ENCODE measurements around the gene HJURP. TPM values are rescaled to one million over a fixed set of nuclear protein-coding genes. Genes with fewer than 3 reads are reported as not detected.

Gene HJURP
- polyA plus RNA-seq, 1 experiment, result 12.2 TPM

DNA sequence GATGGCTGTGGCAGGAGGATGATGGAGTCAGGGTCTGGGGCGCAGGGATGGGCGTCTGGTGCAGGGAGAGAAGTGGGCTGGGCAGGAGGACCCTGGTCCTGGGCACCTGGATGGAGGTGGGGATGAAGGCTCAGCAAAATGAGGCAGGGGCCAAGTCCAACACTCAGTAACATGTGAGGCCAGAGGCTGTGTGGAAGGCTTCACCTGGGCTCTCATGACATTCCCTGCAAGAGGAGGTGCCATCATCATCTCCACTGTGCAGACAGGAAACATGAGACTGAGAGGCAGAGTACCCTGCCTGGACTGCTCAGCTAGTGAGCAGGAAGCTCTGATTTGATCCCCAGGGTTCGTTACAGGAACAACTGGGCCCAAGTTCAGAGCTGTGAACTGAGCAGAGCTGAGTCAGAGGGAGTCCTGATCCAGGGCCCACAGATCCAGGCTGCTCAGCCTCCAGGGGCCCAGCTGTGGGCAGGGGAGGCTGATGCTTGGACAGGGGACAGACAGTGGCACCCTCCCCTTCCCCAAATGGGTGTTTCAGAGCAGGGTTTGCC, 36.9 kb downstream of the HJURP start:
- POLR2A ChIA-PET, result no interaction called here
- Histone ChIP-seq H3K27me3 (ENCODE audit: control insufficient read depth, insufficient read depth, low read length) (peaks cover 6% of the 10 kb centered on the region), H3K4me3 (ENCODE audit: low read depth, low read length) (no peak overlapping the region), H3K27ac (ENCODE audit: low read depth, low read length) (no peak overlapping the region), H3K9me3 (ENCODE audit: control insufficient read depth, insufficient read depth, low read length) (no peaks in the 10 kb centered on the region; the same call in 1 of the 2 replicates)
- TF ChIP-seq, protein P1, sequence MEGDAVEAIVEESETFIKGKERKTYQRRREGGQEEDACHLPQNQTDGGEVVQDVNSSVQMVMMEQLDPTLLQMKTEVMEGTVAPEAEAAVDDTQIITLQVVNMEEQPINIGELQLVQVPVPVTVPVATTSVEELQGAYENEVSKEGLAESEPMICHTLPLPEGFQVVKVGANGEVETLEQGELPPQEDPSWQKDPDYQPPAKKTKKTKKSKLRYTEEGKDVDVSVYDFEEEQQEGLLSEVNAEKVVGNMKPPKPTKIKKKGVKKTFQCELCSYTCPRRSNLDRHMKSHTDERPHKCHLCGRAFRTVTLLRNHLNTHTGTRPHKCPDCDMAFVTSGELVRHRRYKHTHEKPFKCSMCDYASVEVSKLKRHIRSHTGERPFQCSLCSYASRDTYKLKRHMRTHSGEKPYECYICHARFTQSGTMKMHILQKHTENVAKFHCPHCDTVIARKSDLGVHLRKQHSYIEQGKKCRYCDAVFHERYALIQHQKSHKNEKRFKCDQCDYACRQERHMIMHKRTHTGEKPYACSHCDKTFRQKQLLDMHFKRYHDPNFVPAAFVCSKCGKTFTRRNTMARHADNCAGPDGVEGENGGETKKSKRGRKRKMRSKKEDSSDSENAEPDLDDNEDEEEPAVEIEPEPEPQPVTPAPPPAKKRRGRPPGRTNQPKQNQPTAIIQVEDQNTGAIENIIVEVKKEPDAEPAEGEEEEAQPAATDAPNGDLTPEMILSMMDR (IDR thresholded peaks at IDR 0.05; ENCODE audit: low read depth, low read length), result no peak
- DNase-seq (ENCODE audit: low read depth, low spot score), result no peak
- CTCF ChIA-PET, result no interaction called here

DNA sequence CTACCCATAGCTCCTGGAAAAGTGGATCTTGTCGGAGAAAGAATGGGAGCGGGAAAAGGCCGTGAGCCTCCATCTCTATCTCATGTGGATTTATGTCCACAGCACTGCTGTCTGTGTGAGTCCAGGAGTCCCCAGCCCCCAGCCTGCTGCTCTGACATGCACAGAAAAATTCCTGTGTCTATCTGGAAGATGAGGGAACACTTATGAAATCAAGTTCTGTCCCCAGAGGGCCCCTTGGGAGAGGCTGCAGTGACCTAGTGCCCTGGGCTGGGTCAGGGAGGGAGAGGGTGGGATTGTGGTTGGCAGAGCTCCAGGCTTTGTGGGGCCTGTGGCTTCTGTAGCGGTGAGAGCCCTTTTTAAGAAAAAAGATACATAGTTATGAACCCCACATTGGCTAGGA, 37.6 kb downstream of the HJURP start:
- ChIA-PET POLR2A (no interaction called here), CTCF (interaction anchor here (0.6 kb wide), 1 partner anchor 16 kb away, joined by 3 read pairs; no protein-coding TSS in a partner anchor)

DNA sequence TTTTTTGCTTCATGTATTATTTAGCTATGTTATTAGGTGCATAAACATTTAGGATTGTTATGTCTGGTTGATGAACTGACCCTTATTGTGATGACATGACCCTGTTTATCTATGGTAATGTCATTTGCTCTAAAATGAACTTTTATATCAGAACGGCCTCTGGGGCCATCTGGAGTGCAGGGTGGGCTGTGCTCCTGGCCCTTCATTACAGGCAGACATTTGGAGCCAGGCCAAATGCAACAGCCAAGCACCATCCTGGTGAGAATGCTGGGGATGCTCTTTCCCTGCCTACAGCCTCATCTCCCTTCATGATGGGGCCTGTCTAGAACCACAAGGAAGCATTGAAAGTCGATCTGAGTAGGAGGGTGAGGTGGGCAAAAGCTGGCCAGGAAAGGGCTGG, 38.0 kb downstream of the HJURP start:
- TF ChIP-seq, protein P1 (IDR thresholded peaks at IDR 0.05; ENCODE audit: low read depth, low read length), result no peak
- peaks cover 2% of the 10 kb centered on the region for H3K27me3 ChIP-seq (ENCODE audit: control insufficient read depth, insufficient read depth, low read length)
- CTCF ChIA-PET, result interaction anchor here (0.6 kb wide), 1 partner anchor 16 kb away, joined by 3 read pairs; no protein-coding TSS in a partner anchor
- H3K4me3 ChIP-seq (ENCODE audit: low read depth, low read length), result no peak overlapping the region
- H3K9me3 ChIP-seq (ENCODE audit: control insufficient read depth, insufficient read depth, low read length), result no peaks in the 10 kb centered on the region; the same call in 1 of the 2 replicates
- H3K27ac ChIP-seq (ENCODE audit: low read depth, low read length), result no peak overlapping the region
- POLR2A ChIA-PET, result no interaction called here
- DNase-seq (ENCODE audit: low read depth, low spot score), result no peak

More for the DNA sequence above, 37.6 kb downstream of the HJURP start:
- TF ChIP-seq, protein P1 (IDR thresholded peaks at IDR 0.05; ENCODE audit: low read depth, low read length), result no peak
- Histone ChIP-seq H3K9me3 (ENCODE audit: control insufficient read depth, insufficient read depth, low read length) (no peaks in the 10 kb centered on the region; the same call in 1 of the 2 replicates), H3K4me3 (ENCODE audit: low read depth, low read length) (no peak overlapping the region), H3K27me3 (ENCODE audit: control insufficient read depth, insufficient read depth, low read length) (peaks cover 2% of the 10 kb centered on the region), H3K27ac (ENCODE audit: low read depth, low read length) (no peak overlapping the region)
- DNase-seq (ENCODE audit: low read depth, low spot score), result no peak

DNA sequence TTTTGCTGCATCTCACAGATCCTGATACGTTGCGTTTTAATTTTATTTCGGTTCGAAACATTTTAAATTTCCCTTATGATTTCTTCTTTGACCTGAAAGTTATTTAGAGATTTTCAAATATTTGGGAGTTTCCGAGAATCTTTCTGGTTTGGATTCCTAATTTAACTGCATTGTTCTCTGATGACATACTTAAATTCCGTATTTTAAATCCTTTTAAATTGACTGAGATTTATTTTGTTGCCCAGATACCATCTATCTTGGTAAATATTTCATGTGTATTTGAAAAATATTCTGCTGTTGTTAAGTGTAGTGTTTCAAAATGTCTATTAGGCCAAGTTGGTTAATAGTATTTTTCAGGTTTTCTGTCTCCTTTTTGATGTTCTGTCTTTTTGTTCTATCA, 38.5 kb downstream of the HJURP start:
- Histone ChIP-seq H3K4me3 (ENCODE audit: low read depth, low read length) (no peak overlapping the region), H3K9me3 (ENCODE audit: control insufficient read depth, insufficient read depth, low read length) (no peaks in the 10 kb centered on the region; the same call in 1 of the 2 replicates), H3K27ac (ENCODE audit: low read depth, low read length) (no peak overlapping the region), H3K27me3 (ENCODE audit: control insufficient read depth, insufficient read depth, low read length) (peaks cover 4% of the 10 kb centered on the region)
- TF ChIP-seq, protein P1 (IDR thresholded peaks at IDR 0.05; ENCODE audit: low read depth, low read length), result no peak
- ChIA-PET CTCF (no interaction called here), POLR2A (no interaction called here)
- DNase-seq (ENCODE audit: low read depth, low spot score), result no peak

DNA sequence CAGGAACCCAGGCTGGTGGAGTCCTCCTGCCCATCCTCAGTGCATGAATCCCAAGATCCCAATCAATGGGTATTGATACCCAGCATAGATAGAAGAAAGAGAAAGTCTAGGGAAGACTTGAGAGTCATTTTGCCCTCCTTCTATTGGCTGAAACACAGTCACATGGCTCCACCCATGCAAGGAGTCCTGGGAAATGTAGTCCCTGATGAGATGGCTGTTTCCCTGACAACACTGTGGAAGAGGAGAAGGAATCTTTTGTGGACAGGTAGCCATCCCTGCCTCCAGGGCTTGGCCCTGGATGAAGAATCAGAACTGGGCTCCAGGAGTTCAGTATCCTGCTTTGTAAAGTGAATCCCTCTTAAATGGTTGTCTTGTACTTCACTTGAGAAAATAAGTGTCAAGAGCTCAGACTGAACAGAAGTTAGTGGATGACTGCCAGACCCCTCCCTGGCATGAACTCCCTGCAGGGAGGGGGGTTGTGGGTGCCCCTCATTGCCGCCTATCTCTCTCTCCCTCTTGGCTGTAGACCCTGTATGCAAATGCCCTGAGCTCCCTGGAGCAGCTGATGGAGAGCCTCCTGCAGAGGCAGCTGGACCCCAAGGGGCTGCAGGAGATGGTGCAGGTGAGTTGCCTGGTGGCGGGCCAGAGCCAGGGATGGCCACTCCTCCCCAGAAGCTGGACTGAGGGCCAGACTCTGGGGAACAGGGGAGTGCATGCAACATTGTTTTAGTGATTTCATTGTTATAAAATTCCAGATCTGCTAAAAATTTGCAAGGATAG, 40.1 kb downstream of the HJURP start:
- POLR2A ChIA-PET, result no interaction called here
- Histone ChIP-seq H3K9me3 (ENCODE audit: control insufficient read depth, insufficient read depth, low read length) (no peaks in the 10 kb centered on the region; the same call in 1 of the 2 replicates), H3K4me3 (ENCODE audit: low read depth, low read length) (no peak overlapping the region), H3K27ac (ENCODE audit: low read depth, low read length) (no peak overlapping the region), H3K27me3 (ENCODE audit: control insufficient read depth, insufficient read depth, low read length) (peaks cover 4% of the 10 kb centered on the region)
- TF ChIP-seq, protein P1 (IDR thresholded peaks at IDR 0.05; ENCODE audit: low read depth, low read length), result no peak
- CTCF ChIA-PET, result no interaction called here
- no peak for DNase-seq (ENCODE audit: low read depth, low spot score)

Measured in AG04450 (cell line).